Vagina (tissue), 2 donors: ENCODE data around the gene IL23R.

Source experiments
- CTCF ChIP-seq, 3 experiments: fragments of 450-650 bp in 2 of 3; fragments of 200-600 bp in 1 of 3; sonication (generic) in 1 of 3; IDR thresholded peaks; one replicate each; pipeline ENCODE4 v1.5.1; 2017 to 2019; ENCODE audit warnings: antibody characterized with exemption in 3 of 3, mild to moderate bottlenecking in 2 of 3, moderate library complexity in 2 of 3
- POLR2AphosphoS5 ChIP-seq, 2 donors: sonication (generic); formaldehyde crosslinking; IDR thresholded peaks; one replicate each; pipeline ENCODE4 v1.9.0; 2017; ENCODE audit warnings: antibody characterized with exemption in 2 of 2, mild to moderate bottlenecking in 2 of 2, low read depth in 1 of 2; ENCODE audit not compliant: insufficient read depth in 1 of 2

DNA sequence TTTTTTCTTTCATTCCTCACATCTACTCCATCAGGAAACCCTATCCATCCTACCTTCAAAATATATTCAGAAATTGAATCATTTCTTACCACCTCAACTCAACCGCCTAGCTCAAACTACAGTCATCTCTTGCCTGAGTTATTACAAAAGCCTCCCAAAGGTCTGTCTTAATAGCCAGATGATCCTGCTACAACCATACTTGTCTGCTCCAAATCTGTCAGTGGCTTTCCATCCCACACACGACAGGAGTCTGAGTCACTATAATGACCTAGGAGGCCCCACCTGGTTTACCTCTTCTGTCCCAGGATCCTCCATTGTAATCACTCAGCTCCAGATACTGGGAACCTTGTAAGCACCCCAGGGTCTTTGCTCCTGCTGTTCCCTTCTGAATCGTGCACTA is 104.3 kb downstream of the IL23R start:
- no peak for TF ChIP-seq CTCF (IDR thresholded peaks at IDR 0.05)
- TF ChIP-seq POLR2AphosphoS5 (IDR thresholded peaks at IDR 0.05; ENCODE audit: insufficient read depth in 1 of 2, low read depth in 1 of 2): no peak
